ENCODE measurements around the gene WDR90.

WDR90 gene

GRCh38 chr16:620700-621525 lies 28.3 kb upstream of the WDR90 start:
- no peak for TF ChIP-seq POLR2A (IDR thresholded peaks at IDR 0.05; ENCODE audit: low read depth, low read length)
- FAIRE-seq (no peak), DNase-seq (ENCODE audit: insufficient read length, low spot score) (no peak)

- DNase-seq (ENCODE audit: insufficient read length, low spot score) (no peak), FAIRE-seq (no peak)
Measured at GRCh38 chr16:621526-622105, 27.5 kb upstream of the WDR90 start.

GRCh38 chr16:622920-623280 lies 26.3 kb upstream of the WDR90 start:
- no peak for TF ChIP-seq POLR2A (IDR thresholded peaks at IDR 0.05; ENCODE audit: low read depth, low read length)
- DNase-seq (ENCODE audit: insufficient read length, low spot score) (no peak), FAIRE-seq (no peak)

More at GRCh38 chr16:621526-622105, 27.5 kb upstream of the WDR90 start:
- no peak for TF ChIP-seq POLR2A (IDR thresholded peaks at IDR 0.05; ENCODE audit: low read depth, low read length)

- no peak for DNase-seq (ENCODE audit: insufficient read length, low spot score)
- TF ChIP-seq POLR2A (IDR thresholded peaks at IDR 0.05; ENCODE audit: low read depth, low read length), result no peak
- FAIRE-seq, result no peak
Measured at GRCh38 chr16:624526-625070, 24.6 kb upstream of the WDR90 start.

- no peak for TF ChIP-seq POLR2A (IDR thresholded peaks at IDR 0.05; ENCODE audit: low read depth, low read length)
- no peak for FAIRE-seq
- no peak for DNase-seq (ENCODE audit: insufficient read length, low spot score)
Measured at GRCh38 chr16:625117-625976, 23.8 kb upstream of the WDR90 start.

GRCh38 chr16:625977-626765 lies 23.0 kb upstream of the WDR90 start:
- FAIRE-seq, result no peak
- no peak for DNase-seq (ENCODE audit: insufficient read length, low spot score)
- TF ChIP-seq POLR2A (IDR thresholded peaks at IDR 0.05; ENCODE audit: low read depth, low read length), result no peak

GRCh38 chr16:626787-627453 lies 22.2 kb upstream of the WDR90 start:
- peak; percentile 100 for DNase-seq (ENCODE audit: insufficient read length, low spot score)
- no peak for TF ChIP-seq POLR2A (IDR thresholded peaks at IDR 0.05; ENCODE audit: low read depth, low read length)
- FAIRE-seq, result peak; percentile 77

GRCh38 chr16:627454-628239 lies 21.5 kb upstream of the WDR90 start:
- DNase-seq (ENCODE audit: insufficient read length, low spot score) (peak; percentile 86), FAIRE-seq (peak; percentile 55)
- no peak for TF ChIP-seq POLR2A (IDR thresholded peaks at IDR 0.05; ENCODE audit: low read depth, low read length)

- no peak for DNase-seq (ENCODE audit: insufficient read length, low spot score)
- TF ChIP-seq POLR2A (IDR thresholded peaks at IDR 0.05; ENCODE audit: low read depth, low read length), result no peak
- FAIRE-seq, result no peak
Measured at GRCh38 chr16:628321-629061, 20.7 kb upstream of the WDR90 start.

- DNase-seq (ENCODE audit: insufficient read length, low spot score) (no peak), FAIRE-seq (no peak)
- TF ChIP-seq POLR2A (IDR thresholded peaks at IDR 0.05; ENCODE audit: low read depth, low read length), result no peak
Measured at GRCh38 chr16:629185-629832, 19.9 kb upstream of the WDR90 start.

- no peak for FAIRE-seq
- no peak for DNase-seq (ENCODE audit: insufficient read length, low spot score)
- no peak for TF ChIP-seq POLR2A (IDR thresholded peaks at IDR 0.05; ENCODE audit: low read depth, low read length)
Measured at GRCh38 chr16:629833-630248, 19.3 kb upstream of the WDR90 start.
